GM12874 (cell line): ENCODE results near the gene SKI.

Experiments used
- TF ChIP-seq, protein P1 (sequence below): IDR thresholded peaks from 2 replicates; pipeline ENCODE4 v1.5.1; 2011; ENCODE audit warnings: low read depth, mild to moderate bottlenecking, control low read depth, low read length, moderate library complexity; ENCODE audit not compliant: insufficient read depth

Gene SKI

GRCh38 chr1:2300004-2300771 lies 72.1 kb downstream of the SKI start:
- TF ChIP-seq, protein P1, sequence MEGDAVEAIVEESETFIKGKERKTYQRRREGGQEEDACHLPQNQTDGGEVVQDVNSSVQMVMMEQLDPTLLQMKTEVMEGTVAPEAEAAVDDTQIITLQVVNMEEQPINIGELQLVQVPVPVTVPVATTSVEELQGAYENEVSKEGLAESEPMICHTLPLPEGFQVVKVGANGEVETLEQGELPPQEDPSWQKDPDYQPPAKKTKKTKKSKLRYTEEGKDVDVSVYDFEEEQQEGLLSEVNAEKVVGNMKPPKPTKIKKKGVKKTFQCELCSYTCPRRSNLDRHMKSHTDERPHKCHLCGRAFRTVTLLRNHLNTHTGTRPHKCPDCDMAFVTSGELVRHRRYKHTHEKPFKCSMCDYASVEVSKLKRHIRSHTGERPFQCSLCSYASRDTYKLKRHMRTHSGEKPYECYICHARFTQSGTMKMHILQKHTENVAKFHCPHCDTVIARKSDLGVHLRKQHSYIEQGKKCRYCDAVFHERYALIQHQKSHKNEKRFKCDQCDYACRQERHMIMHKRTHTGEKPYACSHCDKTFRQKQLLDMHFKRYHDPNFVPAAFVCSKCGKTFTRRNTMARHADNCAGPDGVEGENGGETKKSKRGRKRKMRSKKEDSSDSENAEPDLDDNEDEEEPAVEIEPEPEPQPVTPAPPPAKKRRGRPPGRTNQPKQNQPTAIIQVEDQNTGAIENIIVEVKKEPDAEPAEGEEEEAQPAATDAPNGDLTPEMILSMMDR: no peak

GRCh38 chr1:2300851-2301606 lies 72.9 kb downstream of the SKI start:
- TF ChIP-seq, protein P1: no peak

- TF ChIP-seq, protein P1: no peak
These were observed 73.6 kb downstream of the SKI start for GRCh38 chr1:2301607-2302291.

DNA sequence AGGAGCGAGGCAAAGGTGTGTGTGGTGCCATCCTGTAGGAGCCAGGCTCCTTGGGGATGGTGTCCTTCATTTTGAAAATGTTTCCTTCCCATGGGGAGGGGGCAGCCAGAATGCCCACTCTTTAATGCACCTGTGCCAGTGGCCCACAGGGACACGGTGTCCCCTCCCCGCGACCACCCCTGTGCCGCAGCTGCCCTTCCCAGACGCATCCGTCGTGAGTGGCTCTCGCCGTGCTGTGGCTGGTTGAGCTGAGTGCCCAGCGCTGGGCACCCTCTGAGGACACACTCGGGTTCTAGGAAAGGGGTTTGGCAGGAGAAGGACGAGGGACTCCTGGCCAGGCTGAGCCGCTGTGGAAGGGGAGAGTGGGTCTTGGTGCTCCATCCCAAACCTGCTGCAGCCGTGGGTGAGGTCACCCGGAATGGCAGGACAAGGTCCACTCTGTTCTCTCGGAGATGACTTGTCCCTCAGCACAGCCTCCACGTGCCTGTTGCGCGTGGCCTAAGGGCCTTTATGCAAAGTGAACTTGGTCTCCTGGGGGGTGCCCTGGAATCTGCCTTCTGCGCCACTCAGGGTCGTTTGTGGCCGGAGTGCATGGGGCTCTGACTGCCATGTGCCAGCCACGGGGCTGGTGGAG lies 74.3 kb downstream of the SKI start:
- TF ChIP-seq, protein P1: no peak

DNA sequence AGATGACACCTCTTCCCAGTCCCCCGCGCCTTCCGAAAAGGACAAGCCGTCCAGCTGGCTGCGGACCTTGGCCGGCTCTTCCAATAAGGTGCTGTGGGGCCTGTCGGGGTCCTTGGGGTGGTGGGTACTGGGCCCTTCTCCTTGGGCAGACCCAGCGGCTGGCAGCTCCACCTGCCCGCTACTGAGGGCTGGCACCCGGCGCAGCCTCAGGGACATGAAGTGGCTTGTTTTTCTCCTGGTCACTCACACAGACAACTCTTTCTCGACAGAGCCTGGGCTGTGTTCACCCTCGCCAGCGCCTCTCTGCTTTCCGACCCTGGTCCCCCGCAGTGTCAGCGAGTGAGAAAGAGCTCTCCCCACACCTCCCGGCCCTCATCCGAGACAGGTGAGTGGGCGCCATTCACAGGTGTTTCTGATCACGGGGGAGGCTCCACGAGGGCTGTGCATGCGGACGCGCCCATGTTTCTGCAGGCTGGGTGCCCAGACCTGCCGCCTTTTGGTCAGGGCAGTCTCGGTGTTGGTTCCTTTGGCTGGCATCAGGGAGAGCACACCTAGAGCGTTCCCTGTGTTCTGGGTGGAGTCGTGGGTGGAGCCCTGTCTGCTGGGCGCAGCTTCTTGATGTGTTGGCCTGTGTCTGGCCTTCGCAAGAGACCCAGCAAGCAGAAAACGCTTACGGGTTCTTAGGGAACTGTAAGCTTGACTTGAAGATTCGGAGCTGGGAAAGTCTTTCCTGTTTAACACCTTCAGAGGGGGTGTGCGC lies 75.1 kb downstream of the SKI start:
- TF ChIP-seq, protein P1: no peak

- TF ChIP-seq, protein P1: no peak
These were observed 75.7 kb downstream of the SKI start for GRCh38 chr1:2303781-2304180.

GRCh38 chr1:2304282-2304681 lies 76.2 kb downstream of the SKI start:
- TF ChIP-seq, protein P1: no peak
